Erythroblast (primary cell): ENCODE measurements around the gene CUBN.

ENCODE experiments used
- GATA1 ChIP-seq: IDR thresholded peaks from 2 replicates; pipeline ENCODE4 v1.6.1; 2011; ENCODE audit warnings: low read depth, mild to moderate bottlenecking, control low read depth, low read length, moderate library complexity
- POLR2A ChIP-seq: IDR thresholded peaks from 2 replicates; pipeline ENCODE4 v1.6.1; 2011; ENCODE audit warnings: mild to moderate bottlenecking, low read length

- TF ChIP-seq POLR2A, result no peak
- no peak for TF ChIP-seq GATA1
Observed at GRCh38 chr10:16915300-16915699, 214.3 kb downstream of the CUBN start.
